GM21390 (cell line): Measurements from ENCODE around the gene P2RX3.

Experiments
- ATAC-seq: cut with Tn5 transposase; IDR thresholded peaks from one replicate; pipeline ENCODE4 v1.9.1; 2021; ENCODE audit not compliant: unreplicated experiment

The P2RX3 gene

DNA sequence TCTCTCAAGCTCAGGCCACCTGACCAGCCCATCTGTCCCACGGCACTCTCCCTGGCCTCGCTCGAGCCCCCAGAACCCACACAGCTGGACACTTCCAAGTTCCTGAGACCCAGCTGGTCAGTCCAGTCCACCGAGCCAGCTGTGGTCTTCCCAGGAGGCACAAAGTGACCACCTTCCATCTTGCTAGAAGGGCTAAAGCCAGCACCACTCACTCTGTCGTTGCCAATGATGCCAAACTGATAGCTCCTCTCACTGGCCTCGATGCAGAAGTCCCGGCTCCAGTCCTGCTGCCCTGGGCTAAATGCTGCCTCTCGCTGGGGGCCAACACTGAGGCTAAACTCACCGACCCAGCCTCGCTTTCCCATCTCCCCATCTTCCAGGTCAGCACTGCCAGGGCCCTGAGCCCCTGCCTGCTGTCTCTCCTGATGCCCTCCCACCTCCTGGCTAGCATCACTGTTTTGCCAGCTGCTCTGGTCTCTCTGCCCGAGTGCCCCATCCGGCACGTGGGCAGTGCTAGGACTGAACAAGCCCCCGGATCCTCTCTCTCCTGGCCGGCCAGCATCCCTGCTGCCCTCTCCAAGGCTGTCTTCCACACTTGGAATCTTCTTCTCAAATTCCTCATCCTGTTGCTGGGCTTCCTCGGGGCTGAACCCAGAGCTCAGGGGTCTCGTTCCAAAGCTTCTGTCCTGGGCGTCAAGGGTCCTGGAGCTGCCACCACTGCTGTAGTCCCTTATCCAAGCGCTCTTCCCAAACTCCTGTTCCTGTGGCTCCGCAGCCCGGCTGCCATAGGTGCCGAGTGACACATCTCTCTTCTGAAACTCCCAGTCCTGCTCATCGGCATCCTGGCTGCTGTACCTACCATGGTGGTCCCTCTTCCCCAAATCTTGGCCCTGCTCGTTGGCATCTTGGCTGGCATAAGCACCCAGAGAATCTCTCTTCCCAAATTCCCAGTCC is 28.8 kb upstream of the P2RX3 start:
- ATAC-seq, result no peak

- no peak for ATAC-seq
Measured at GRCh38 chr11:57310091-57310490, 28.1 kb upstream of the P2RX3 start.

DNA sequence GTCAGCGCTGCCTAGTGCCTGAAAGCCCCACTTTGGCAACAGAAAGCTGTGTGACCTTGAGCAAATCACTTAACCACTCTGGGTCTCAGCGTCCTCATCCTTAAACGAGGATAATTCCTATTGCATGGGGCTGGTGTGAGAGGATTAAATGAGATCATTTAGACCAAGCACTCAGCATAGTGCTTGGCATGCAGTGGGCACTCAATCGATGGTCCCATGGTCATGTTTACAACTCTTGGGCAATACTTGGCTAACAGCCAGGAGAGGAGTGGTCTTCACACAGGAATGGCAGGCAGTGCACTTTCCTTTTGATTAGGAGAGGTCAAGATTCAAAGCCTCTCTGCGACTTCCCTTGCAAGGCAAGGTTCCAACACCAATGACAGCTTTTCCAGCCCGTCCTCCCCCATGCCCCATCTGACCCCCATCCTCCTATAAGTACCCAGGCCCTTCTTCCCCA is 27.5 kb upstream of the P2RX3 start:
- no peak for ATAC-seq

DNA sequence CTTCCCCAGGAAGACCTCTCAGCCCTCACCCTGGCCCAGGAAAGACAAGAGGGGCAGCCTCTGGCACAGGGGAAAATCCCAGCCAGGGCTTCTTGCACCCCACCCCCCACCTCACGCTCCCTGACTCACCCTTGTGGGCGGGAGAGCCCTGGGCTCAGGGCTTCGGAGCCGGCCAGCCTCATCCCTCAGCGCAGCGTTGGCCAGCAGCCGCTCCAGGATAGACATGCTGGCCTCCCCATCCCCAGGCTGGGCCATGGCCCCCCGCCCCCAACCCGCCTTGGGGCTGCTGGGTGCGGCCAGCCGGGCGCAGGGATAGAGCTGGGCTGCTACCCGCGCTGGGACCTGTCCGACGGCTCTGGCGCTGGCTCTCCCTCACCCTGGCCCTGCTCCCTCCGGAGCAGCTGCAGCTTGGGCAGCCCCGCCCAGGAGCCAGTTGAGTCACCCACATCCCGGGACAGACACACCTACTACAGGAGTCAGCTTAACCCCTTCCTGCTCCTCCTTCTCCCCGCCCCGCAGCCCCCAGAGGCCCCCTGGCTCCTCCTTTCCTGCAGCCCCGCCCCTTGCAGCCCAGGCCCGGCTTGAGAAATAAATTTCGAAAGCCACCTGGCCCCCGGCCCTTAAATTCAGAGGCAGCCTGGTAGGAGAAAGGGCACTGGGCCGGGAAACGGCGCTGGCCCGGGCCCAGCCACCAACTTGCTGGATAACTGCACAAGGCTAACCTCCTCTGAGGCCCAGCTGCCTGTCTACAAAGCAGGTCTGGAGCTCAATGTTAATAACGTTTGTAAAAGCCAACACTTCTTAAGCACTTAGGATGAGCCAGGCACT is 26.8 kb upstream of the P2RX3 start:
- peak; percentile 99 for ATAC-seq

DNA sequence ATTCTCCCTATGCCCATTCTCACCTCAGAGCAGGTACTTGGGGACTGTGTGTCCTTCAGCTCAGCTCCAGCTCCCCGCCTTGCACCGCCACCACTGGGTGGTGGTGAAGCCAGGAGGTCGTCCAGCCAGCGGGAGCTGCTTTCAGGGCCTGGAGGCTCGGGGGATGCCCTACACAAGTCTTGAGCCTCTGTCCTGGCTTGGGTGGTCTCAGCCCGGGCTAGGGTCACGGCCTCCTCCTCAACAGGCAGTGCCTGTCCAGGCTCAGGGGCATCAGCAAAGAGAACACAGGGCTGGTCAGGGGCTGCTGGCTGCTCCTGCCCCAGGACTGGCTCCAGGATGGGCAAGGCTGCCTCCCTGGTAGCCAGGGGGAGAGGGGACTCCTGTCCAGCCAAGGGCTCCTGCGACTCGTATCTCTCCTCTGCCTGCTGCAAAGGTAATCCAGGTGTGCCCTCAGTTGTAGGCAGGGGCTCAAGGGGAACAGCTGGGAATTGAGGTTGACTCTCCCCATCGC is 25.6 kb upstream of the P2RX3 start:
- ATAC-seq, result no peak

DNA sequence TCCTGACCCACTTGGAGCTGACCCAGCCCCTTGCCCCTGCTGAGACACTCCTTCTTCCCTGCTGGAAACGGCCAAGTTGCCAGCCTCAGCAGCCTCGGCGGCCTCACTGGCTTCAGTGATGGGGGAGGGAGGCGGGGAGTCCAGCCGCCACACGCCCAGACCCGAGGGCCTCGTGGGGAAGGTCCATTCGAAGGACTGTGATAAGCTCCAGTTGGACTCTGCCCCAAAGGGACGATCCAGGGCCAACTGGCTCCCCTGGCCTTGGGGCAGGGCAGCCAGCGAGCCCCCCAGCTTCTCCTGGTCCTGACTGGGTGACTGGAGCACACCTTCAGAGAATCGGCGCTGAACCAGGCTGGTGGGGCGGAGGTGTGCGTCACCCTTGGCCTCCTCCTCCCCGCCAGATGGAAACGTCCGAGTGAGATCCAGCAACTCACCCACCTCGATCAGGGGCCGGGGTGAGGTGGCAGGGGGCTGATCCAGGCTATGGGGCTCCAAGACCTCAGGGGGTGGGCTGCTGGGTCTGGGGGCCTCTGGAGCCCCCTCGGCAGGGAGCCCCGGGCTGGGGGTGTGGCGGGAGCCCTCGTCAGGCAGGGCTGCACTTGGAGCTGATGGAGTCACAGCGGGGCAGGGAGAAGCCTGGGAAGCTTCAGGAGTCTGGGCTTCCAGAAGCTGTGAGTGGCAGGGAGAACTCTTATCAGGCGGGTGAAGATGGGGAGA is 24.9 kb upstream of the P2RX3 start:
- ATAC-seq, result no peak

DNA sequence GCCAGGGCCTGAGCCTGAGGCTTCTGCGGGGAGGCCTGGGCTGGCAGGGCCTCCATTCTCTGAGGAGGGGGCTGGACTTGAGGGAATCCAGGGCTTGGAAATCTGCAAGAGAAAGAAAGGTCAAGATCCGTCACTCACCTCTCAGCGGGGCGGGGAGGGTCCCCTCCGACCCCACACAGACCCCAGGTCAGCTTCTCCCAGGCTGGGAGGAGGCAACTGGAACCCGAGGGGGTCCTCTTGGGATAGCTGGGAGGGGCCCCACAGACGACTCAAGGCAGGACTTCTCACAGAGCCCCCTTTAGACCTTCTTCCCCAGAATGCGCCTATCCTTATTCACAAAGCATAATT is 24.4 kb upstream of the P2RX3 start:
- no peak for ATAC-seq

GRCh38 chr11:57314221-57314973 is 23.8 kb upstream of the P2RX3 start:
- ATAC-seq, result no peak

- ATAC-seq, result no peak
Measured at GRCh38 chr11:57315491-57315890, 22.7 kb upstream of the P2RX3 start.

DNA sequence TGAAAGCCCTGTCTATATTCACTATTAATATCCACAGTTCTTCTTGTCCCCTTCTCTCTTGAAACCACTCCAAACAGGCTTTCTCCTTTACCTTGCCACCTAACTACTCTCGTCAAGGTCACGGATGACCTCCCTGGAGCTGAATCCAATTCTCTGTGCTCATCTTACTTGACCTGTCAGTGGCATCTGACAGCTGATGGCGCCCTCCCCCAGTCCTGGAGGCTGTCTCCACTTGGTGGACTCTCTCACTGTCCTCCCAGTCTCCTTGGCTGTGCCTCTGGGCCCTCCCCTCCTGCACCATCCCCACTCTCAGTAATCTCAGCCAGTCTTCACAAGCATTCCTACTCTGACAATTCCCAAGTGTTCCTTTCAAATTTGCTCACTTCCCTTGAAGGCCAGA is 22.1 kb upstream of the P2RX3 start:
- no peak for ATAC-seq

GRCh38 chr11:57318178-57318577 is 20.0 kb upstream of the P2RX3 start:
- ATAC-seq, result no peak

DNA sequence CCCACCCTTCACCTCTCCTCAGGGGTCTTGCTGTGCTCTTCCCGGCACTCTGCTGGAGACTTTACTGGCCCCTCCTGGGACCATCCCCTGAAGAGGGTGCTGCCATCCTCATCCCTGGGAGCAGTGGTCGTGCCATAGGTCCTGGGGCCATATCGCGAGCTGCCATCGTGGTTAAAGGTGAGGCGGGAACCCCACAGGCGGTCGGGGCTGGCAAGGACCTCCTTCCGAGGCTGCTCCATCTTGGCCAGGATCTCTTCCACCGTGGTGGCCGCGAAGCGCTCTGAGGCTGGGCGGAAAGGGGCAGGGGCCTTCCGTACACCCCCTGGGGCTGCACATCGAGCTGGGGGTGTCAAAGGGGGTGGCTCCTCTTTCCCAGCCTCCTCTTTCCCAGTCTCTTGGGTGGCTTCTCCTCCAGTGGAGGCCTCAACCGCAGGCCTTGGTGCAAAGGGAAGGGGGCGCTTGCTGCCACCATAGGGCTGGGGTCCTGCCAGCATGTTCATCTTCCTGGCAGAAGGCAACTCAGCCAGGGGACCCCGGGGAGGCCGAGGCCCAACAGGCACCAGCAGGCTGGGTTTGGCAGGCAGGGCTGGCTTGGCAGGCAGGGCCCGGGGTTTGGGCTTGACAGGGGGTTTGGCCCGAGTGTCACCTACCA is 18.0 kb upstream of the P2RX3 start:
- no peak for ATAC-seq

- ATAC-seq, result no peak
Measured at GRCh38 chr11:57320719-57321387, 17.3 kb upstream of the P2RX3 start.

DNA sequence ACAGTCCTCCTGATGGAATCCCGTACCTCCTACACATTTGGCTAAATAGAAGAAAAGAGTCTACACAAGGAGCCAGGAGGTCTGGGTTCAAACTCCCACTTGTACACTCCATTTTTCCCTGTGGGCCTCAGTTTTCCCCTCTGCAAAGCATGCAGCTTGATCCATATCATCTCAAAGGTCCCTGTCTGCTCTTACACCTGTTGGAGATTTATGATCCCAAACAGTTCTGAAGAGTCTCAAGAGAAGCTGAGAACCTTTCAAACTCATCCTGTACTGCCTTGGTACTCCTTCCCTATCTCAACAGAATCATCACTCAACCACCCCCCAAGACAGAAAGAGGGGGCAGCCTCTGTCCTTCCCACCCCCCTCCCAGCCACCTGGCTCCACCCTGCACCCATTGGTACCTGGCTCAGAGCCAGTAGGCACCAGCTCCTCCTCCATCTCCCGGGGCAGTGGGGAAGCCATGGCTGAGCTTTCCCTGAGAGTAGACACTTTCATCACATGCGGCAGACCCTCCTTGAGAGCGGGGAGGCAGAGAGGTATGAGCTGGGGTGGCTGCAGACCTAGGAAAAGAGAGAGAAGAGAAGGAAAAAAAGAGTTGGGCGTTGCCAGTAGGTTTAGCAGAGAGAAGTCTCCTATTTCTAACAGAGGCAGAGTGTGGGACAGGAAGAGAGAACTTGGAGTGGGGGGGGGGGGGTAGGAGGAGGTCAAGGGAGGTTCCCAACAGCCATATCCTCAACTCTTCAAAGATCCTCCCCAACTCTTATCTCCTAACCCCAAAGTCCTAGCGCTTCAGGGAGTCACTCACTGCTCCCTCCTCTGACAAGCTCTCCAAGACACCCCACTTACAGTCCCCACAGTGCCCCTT is 16.5 kb upstream of the P2RX3 start:
- no peak for ATAC-seq

DNA sequence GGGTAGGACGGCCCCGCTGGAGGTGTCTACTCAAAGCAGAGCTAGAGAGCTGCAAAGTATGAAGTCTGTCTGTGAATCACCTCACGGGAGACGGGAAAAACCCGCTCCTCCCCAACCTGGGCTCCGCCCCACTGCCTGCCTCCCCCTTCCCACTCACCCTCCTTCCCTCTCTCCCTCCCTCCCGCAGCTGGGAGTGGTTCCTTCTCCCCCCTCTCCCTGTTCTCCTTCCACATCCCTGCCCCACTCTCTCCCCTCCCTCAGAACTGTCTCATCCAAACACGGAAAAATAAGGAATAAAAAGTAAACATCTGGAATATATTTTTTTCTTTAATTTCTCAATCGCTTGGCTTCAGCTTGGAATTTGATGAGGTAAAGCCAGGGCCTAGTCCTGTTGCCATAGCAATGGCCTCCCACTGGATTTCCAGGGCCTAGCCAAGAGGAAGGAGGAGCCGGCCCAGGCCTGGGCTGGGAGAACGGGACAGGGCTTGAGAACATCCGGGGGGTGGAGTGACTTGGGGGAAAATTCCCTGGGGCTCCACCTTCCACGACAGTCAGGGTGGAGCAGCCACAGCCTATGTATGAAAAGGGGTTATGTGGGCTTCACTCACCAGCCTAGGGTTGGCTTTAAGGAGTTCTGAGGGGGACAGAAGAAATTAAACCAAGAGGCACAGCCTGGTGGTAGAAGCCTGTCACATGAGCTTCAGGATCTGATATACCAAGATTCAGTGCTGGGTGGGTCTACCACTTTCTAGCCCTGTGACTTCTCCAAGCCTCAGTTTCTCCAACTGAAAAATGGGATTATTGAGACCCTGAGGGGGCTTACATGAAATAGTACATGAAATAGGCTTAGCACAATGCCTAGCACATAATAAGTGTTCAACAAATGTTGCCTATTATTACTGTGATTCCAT is 15.6 kb upstream of the P2RX3 start:
- no peak for ATAC-seq

GRCh38 chr11:57323167-57323854 is 14.8 kb upstream of the P2RX3 start:
- ATAC-seq, result no peak

- ATAC-seq, result no peak
Measured at GRCh38 chr11:57323855-57324153, 14.3 kb upstream of the P2RX3 start.
